ENCODE measurements around the gene DOCK3.

GRCh38 chr3:50648944-50649343, 25.8 kb upstream of the DOCK3 start:
- TF ChIP-seq CTCF (IDR thresholded peaks at IDR 0.05 in 8 of 11, conservative IDR thresholded peaks at IDR 0.05 in 3 of 11) (no peak), POLR2AphosphoS5 (IDR thresholded peaks at IDR 0.05) (no peak), POLR2A (IDR thresholded peaks at IDR 0.05) (no peak)

Measured in spleen (tissue), 7 donors.